HG02885 (cell line): ENCODE measurements around the gene AVEN.

ENCODE experiments used
- ATAC-seq: cut with Tn5 transposase; IDR thresholded peaks from one replicate; pipeline ENCODE4 v1.9.1; 2021; ENCODE audit warnings: mild to moderate bottlenecking; ENCODE audit not compliant: unreplicated experiment, poor library complexity

Gene AVEN

GRCh38 chr15:33934396-33934795, 104.6 kb downstream of the AVEN start:
- no peak for ATAC-seq

GRCh38 chr15:33932734-33933133, 106.3 kb downstream of the AVEN start:
- ATAC-seq, result no peak

- no peak for ATAC-seq
Observed at GRCh38 chr15:33926260-33926659, 112.7 kb downstream of the AVEN start.

GRCh38 chr15:33923446-33923845, 115.6 kb downstream of the AVEN start:
- ATAC-seq, result no peak

GRCh38 chr15:33915571-33916407, 123.2 kb downstream of the AVEN start:
- ATAC-seq, result peak; percentile 66

- no peak for ATAC-seq
Observed at GRCh38 chr15:33913459-33913858, 125.5 kb downstream of the AVEN start.

GRCh38 chr15:33912326-33912725, 126.7 kb downstream of the AVEN start:
- no peak for ATAC-seq

GRCh38 chr15:33910741-33911140, 128.3 kb downstream of the AVEN start:
- no peak for ATAC-seq

- no peak for ATAC-seq
Observed at GRCh38 chr15:33908406-33908805, 130.6 kb downstream of the AVEN start.

GRCh38 chr15:33907326-33907725, 131.7 kb downstream of the AVEN start:
- ATAC-seq, result no peak

GRCh38 chr15:33903661-33904060, 135.3 kb downstream of the AVEN start:
- ATAC-seq, result no peak

GRCh38 chr15:33902043-33902442, 137.0 kb downstream of the AVEN start:
- ATAC-seq, result no peak

- ATAC-seq, result peak; percentile 71
Observed at GRCh38 chr15:33894193-33894592, 144.8 kb downstream of the AVEN start.

- ATAC-seq, result no peak
Observed at GRCh38 chr15:33888176-33888575, 150.8 kb downstream of the AVEN start.

GRCh38 chr15:33882921-33883320, 156.1 kb downstream of the AVEN start:
- ATAC-seq, result no peak

GRCh38 chr15:33874156-33874555, 164.8 kb downstream of the AVEN start:
- no peak for ATAC-seq

- ATAC-seq, result no peak
Observed at GRCh38 chr15:33872416-33873106, 166.4 kb downstream of the AVEN start.

- no peak for ATAC-seq
Observed at GRCh38 chr15:33871980-33872379, 167.0 kb downstream of the AVEN start.

- no peak for ATAC-seq
Observed at GRCh38 chr15:33866101-33866737, 172.8 kb downstream of the AVEN start.

- no peak for ATAC-seq
Observed at GRCh38 chr15:33865416-33865815, 173.6 kb downstream of the AVEN start.

GRCh38 chr15:33864360-33865075, 174.5 kb downstream of the AVEN start:
- no peak for ATAC-seq
